ENCODE measurements around the gene STX3. TPM values are rescaled to one million over a fixed set of nuclear protein-coding genes. Genes with fewer than 3 reads are reported as not detected.
"Not testable (repeated sequence)": the region's sequence is repeated elsewhere in the genome, so short reads cannot be mapped to it uniquely, and the experiment has no call there.

Gene STX3
- total and polyA plus RNA-seq, 2 experiments from 2014 or later: 19.0 to 65.5 TPM

- Histone ChIP-seq H3K4me1 (ENCODE audit: insufficient read depth) (peaks cover 58% of the 10 kb centered on the region), H3K36me3 (ENCODE audit: insufficient read depth) (no peaks in the 10 kb centered on the region), H3K27me3 (ENCODE audit: insufficient read depth) (no peaks in the 10 kb centered on the region), H3K79me2 (replicated peaks; ENCODE audit: insufficient read depth) (no peaks in the 10 kb centered on the region), H3K9me2 (ENCODE audit: insufficient read depth) (no peaks in the 10 kb centered on the region), H3F3A (replicated peaks; ENCODE audit: low read depth) (no peaks in the 10 kb centered on the region), H2AFZ (no peak overlapping the region), H3K4me2 (peak overlapping the region; percentile 72), H3K4me3 (peak overlapping the region; percentile 43), H4K20me1 (replicated peaks; ENCODE audit: insufficient read depth) (no peaks in the 10 kb centered on the region), H3K27ac (ENCODE audit: low read depth) (peak overlapping the region; percentile 93)
- H3K4me1 Mint-ChIP-seq: peaks cover 69% of the 10 kb centered on the region
- H3K36me3 Mint-ChIP-seq (ENCODE audit: low read depth): peaks cover 14% of the 10 kb centered on the region
- ATAC-seq (peak; percentile 81), DNase-seq (ENCODE audit: low spot score) (peak; percentile 74)
- H3K27ac Mint-ChIP-seq: peak overlapping the region; percentile 95
- H3K9me3 Mint-ChIP-seq: no peaks in the 10 kb centered on the region; the same call in 2 of the 3 replicates
- H3K4me3 Mint-ChIP-seq: peak overlapping the region; percentile 72
- peaks cover 5% of the 10 kb centered on the region for H3K27me3 Mint-ChIP-seq (ENCODE audit: insufficient read depth, low read depth, poor library complexity)
- no peak for TF ChIP-seq CREB1 (CRISPR knock-in tag; IDR thresholded peaks at IDR 0.05; ENCODE audit: low read depth)
- no peak for TF ChIP-seq POLR2AphosphoS5 (IDR thresholded peaks at IDR 0.05; ENCODE audit: low read depth)
- no peak for TF ChIP-seq CTCF (conservative IDR thresholded peaks at IDR 0.05; ENCODE audit: low read depth in 2 of 2)
- no peak for TF ChIP-seq ETS1 (IDR thresholded peaks at IDR 0.05)
- no peak for TF ChIP-seq ZNF114 (CRISPR knock-in tag; IDR thresholded peaks at IDR 0.05)
- no peak for TF ChIP-seq STAT1 (IDR thresholded peaks at IDR 0.05; ENCODE audit: unreplicated experiment)
- TF ChIP-seq REST (IDR thresholded peaks at IDR 0.05; ENCODE audit: unreplicated experiment): no peak
Measured at GRCh38 chr11:59815754-59816153, 60.6 kb downstream of the STX3 start.

- Histone ChIP-seq H3K4me1 (ENCODE audit: insufficient read depth) (peaks cover 51% of the 10 kb centered on the region), H3K4me3 (peak overlapping the region; percentile 43; the same call in 1 of the 2 replicates), H3K4me2 (peak overlapping the region; percentile 72), H3K27ac (ENCODE audit: low read depth) (peak overlapping the region; percentile 93)
- H3K4me3 Mint-ChIP-seq: peak overlapping the region; percentile 72
- not testable (repeated sequence) for H3K79me2 ChIP-seq (replicated peaks; ENCODE audit: insufficient read depth); H3F3A ChIP-seq (replicated peaks; ENCODE audit: low read depth); H3K27me3 ChIP-seq (ENCODE audit: insufficient read depth); ATAC-seq; DNase-seq (ENCODE audit: low spot score); H3K9me3 Mint-ChIP-seq; H3K36me3 ChIP-seq (ENCODE audit: insufficient read depth); H4K20me1 ChIP-seq (replicated peaks; ENCODE audit: insufficient read depth); H3K9me2 ChIP-seq (ENCODE audit: insufficient read depth); H3K27me3 Mint-ChIP-seq (ENCODE audit: insufficient read depth, low read depth, poor library complexity); H2AFZ ChIP-seq
- H3K4me1 Mint-ChIP-seq: peaks cover 62% of the 10 kb centered on the region
- peaks cover 14% of the 10 kb centered on the region for H3K36me3 Mint-ChIP-seq (ENCODE audit: low read depth)
- H3K27ac Mint-ChIP-seq: peak overlapping the region; percentile 95
Measured at GRCh38 chr11:59816434-59816833, 61.3 kb downstream of the STX3 start.
